OCI-LY7 (cell line): Measurements from ENCODE around the gene CASK.

Source experiments
- EZH2phosphoT487 ChIP-seq: fragments of 200-600 bp; sonication (generic); IDR thresholded peaks from 2 replicates; pipeline ENCODE4 v1.6.1; 2018; ENCODE audit warnings: low read depth, borderline replicate concordance, mild to moderate bottlenecking, mixed run types, antibody characterized with exemption, low read length, moderate library complexity, mixed read lengths
- TF ChIP-seq, protein P1 (sequence below): fragments of 200-600 bp; sonication (generic); conservative IDR thresholded peaks from 2 replicates; pipeline ENCODE4 v1.5.1; 2014; ENCODE audit warnings: mild to moderate bottlenecking, antibody characterized with exemption, low read length, moderate library complexity, mixed read lengths

DNA sequence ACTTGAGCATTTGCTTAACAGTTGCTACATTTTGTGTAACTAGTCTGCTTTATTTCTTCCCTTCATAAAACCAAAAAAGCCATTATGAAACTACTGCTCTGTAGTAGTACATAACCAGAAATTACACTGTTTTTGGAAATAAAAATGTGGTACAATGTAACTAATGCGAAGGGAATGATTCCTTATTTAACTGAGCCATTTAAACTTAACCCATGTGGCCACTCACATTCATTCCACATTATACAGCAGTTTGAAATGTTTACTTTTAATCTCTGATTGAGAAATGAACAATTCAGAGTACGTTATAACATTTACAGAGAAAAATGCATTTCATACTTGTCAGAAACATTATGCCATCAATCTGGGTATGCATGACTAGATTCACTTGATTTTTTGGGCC, 382.0 kb downstream of the CASK start:
- TF ChIP-seq, protein P1, sequence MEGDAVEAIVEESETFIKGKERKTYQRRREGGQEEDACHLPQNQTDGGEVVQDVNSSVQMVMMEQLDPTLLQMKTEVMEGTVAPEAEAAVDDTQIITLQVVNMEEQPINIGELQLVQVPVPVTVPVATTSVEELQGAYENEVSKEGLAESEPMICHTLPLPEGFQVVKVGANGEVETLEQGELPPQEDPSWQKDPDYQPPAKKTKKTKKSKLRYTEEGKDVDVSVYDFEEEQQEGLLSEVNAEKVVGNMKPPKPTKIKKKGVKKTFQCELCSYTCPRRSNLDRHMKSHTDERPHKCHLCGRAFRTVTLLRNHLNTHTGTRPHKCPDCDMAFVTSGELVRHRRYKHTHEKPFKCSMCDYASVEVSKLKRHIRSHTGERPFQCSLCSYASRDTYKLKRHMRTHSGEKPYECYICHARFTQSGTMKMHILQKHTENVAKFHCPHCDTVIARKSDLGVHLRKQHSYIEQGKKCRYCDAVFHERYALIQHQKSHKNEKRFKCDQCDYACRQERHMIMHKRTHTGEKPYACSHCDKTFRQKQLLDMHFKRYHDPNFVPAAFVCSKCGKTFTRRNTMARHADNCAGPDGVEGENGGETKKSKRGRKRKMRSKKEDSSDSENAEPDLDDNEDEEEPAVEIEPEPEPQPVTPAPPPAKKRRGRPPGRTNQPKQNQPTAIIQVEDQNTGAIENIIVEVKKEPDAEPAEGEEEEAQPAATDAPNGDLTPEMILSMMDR: no peak
- TF ChIP-seq EZH2phosphoT487: no peak
